Uterus (tissue), 2 donors: ENCODE results near the gene MSS51.

Experiments
- CTCF ChIP-seq, 4 experiments: fragments of 200-600 bp in 2 of 4; fragments of 450-650 bp in 2 of 4; sonication (generic) in 2 of 4; IDR thresholded peaks; one replicate each; pipeline ENCODE4 v1.5.1; 2016 to 2019; ENCODE audit warnings: antibody characterized with exemption in 4 of 4, mild to moderate bottlenecking in 2 of 4, moderate library complexity in 1 of 4
- POLR2A ChIP-seq, 2 donors: fragments of 450-650 bp; IDR thresholded peaks; one replicate each; pipeline ENCODE4 v1.6.1; 2016; ENCODE audit warnings: antibody characterized with exemption in 2 of 2, mild to moderate bottlenecking in 1 of 2, moderate library complexity in 1 of 2

GRCh38 chr10:73407495-73407894 lies 25.9 kb downstream of the MSS51 start:
- TF ChIP-seq CTCF (IDR thresholded peaks at IDR 0.05) (no peak), POLR2A (IDR thresholded peaks at IDR 0.05) (no peak)
